Stimulated activated CD4-positive, alpha-beta T cell treated with anti-CD3 and anti-CD28 coated beads, Interleukin-4, amount 100 ng/mL, for 24 hours (primary cell): ENCODE results near the gene WDR6.

Experiments used
- DNase-seq: peaks from one replicate; pipeline ENCODE4 v3.0.0-alpha.2; 2020

Gene WDR6

DNA sequence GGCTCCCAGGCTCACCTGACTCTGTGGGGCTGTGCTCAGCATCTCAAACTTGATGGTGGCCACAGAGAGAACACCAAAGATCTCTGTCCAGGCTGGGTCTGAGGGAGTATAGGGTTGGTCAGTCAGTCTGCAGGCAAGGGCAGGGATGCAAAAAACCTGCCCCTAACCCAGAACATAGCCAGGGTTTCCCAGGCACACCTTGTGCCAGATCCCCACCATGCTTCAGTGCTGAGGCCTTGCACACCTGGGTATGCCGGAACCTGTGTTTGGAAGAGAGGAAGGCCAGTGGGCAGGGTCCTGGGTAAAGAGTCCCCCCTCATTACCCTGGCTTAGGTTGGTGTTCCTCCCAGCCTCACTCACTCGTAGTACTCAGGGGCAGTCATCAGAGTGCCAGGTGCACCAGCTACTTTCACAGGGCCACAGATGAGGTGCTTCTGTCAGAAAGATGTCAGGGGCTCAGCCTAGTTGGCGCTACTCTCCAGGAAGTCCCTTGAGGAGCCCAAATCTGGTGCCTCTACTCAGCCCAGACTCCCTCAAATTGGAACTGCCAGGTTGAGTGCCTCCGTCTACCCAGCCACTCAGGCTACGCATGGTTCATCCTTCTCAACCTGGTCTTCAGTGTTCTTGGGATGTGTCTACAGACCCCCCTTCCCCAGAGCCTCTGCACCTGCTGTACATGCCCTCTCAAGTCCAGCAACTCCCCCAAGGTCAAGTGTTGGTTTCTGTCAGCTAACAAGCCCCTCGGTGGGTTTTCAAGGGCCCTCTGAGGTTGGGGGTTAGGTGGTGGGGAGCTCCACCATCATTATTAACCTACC is 9.4 kb downstream of the WDR6 start:
- DNase-seq: no peak

DNA sequence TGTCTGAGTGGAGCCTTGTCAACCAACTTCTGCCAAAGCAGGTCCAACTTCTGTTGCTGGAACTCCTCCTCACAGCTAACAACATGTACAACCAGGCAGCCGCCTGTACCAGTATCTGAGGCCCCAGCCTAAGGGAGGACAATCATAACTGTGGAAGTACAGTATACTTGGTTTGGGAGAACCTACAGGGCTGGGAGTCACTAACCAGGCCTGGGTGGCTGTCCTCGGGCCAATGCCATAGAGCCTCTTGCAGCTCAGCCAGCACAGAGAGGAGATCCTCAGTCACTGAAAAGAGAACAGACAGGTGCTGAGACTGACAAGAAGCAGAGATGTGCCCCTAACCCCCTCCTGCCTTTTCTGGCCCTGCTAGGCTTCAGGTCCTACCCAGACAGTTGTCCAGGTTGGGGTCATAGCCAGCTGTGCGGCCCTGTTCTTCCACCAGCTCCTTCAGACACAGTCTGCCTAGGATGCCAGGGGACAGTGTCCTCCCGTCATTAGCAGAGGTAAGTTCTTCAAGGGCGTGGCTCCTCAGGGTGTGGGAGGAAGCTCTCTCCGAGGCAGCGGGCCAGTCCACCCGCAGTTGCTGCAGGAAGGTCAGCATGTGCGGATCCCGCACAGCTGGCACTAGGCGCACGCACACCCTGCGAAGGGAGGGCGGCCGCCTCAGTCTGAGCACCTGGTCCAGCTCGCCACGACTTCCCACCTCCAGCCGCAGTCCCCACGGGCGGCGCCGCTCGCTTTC is 10.2 kb downstream of the WDR6 start:
- DNase-seq: no peak

DNA sequence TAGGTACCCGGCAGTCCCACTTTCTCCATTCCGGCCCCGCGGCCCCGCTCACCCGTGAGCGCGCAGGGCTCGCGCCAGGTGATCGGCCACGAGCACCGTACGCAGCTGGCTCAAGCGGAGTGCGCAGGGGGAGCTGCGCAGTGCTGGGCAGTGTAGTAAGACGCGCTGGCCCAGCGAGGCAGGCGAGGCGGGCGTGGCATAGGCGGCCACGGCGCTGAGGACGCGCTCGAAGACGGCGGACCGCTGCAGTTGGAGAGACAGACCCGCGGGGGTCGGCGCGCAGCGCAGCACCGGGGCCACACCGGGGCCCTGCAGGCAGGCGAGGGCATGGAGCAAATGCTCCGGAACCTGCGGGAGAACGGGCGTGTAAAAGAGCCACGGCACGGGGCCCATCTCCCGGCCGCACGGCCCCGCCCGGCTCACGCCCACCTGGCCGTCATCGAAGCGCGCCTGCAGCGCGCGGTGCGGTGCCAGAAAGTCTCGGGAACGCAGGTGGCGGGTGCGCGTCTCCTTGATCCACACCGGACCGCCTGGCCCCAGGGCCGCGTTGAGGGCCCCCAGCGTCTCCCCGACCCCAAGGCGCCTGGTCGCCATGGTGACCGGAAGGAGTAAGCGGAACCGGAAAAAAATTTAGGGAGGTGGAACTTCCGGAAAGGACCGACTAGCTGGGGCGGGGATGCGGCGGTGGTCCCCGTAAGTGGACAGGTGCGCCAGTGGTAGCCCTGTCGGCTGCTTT is 10.9 kb downstream of the WDR6 start, which contains the start of gene DALRD3:
TSS of gene DALRD3 (minus strand) at position 610 of the 736 bp plus-strand sequence. CDS start at position 594, 16 bp downstream.
- DNase-seq: peak; percentile 61

DNA sequence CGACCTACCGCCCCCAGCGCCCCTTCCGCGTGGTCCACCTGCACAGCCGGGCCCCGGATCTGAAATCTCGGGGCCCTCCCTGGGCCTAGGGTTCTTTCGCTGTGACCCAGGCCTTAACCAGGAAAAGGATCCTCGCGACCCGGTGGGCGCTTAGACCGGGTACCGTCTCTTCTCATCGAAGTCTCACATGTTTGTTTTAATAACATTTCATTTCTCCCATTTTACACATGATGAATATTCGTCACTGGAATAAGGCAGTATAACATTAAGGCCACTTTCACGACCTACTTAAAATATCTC is 11.5 kb downstream of the WDR6 start:
- DNase-seq: no peak

DNA sequence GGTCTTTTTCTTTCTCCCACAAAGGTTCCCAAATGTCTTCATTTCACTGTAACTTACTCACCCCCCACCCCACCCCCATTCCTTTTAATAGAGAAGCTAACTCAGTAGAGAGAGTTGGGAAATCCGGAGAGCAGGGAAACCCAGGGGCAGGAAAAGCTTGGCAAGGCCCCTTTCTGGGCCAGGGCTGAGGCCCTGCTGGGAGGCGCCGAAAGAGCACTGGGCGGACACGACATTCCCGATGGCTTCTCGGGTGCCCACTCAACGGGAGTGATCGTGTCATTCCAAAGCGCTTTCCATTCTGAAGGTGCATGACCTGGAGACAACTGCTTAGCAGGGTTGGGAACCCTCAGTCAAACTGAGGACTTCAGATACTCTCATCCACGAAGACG is 12.7 kb downstream of the WDR6 start:
- no peak for DNase-seq

DNA sequence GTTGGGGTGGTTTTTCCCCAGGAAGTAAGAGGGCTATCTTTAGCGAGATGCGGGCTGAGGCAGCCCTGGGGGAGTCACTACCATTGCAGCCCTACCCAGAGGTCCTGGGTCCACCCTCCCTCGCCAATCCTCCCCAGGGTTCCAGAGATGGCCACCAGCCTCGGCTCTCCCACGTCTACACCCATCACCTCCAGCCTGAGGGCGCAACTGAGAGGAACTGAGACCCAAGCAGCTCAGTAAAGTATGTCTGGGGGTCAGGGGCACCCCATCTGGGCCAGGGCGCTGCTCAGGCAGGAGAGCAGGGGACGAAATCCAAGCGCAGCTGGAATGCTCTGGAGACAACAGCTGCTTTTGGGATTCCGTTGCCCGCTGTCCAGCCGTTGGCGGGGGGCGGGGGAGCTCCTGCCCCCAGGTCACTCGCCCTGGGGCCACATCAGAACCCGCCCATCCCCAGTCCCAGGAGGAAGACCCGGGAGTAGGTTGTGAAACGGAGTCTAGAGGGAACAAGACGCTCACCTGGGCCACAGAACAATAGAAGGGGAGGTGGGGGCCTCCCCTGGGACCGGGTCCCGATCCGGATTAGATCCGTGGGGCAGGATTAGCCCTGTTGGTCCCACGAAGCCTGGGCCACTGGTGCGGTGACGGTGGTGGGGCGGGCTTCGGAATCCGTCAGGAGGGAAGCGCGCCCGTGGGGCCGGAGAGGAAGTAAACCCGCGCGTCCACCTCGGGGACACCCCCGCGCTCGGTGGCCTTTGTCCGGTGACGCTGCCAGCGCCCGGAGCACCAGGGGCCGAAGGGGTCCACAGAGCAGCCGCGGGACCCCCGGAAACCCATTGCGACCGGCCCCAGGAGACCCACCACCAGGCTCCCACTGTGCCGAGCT is 13.4 kb downstream of the WDR6 start:
- no peak for DNase-seq

DNA sequence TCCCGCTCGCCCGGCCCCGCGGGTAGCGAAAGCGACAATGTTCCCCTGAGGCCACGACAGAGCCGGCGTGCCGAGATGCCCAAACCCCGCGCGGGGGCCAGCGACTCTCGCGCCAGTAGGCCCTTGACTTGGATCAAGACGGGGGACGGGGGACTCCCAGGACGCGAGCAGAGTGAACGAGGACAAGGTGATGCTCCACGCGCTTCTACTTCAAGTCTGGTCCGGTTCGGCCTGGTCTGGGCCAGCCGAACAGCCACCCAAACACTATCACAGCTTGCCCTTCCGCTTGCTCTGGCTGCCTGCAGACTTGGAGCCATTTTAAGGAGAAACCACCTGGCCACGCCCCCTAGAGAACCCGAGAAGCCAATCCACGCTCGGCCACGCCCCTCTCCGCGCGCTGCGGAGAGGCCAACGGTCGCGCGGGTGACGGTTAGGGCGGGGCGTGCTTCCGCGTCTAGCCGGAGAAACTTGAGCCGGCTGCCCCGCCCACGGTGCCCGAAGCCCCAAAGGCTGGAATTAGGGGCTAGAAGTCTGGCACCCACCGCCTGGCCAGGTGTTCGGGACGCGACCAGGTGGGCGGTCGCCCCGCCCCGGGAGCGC is 14.1 kb downstream of the WDR6 start:
- peak; percentile 99 for DNase-seq

DNA sequence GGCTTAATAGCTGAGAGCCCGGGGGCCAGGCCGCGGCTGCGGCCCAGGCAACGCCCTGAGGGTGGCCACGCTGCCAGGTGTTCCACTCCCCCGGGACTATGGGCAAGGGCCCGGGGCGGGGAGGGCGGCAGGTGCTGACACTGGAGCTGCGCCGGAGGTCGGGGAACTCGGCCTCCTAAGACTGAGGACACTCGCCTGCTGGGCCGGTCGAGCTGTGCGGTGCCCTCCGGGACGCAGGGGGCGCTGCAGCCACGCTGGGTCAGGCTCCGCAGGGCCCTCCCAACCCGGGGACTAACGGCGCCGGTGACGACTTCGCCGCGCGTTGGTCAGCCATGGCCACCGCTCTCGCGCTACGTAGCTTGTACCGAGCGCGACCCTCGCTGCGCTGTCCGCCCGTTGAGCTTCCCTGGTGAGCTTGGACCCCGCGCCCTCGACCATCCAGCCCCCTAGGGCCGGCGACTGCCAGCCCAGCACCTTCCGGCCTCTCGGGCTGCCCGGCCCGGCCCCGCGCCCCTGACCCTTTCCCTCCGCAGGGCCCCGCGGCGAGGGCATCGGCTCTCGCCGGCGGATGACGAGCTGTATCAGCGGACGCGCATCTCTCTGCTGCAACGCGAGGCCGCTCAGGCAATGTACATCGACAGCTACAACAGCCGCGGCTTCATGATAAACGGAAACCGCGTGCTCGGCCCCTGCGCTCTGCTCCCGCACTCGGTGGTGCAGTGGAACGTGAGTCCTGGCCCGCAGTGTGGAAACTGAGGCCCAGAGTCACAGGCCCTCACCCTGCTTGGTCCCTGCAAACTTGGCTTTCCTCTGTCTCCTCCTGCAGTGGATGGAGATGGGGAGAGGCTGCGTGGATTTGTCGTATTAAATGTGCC is 14.9 kb downstream of the WDR6 start, which contains the start of gene NDUFAF3:
TSS of gene NDUFAF3 (plus strand) at position 309 of the 875 bp plus-strand sequence. CDS start at position 333, 24 bp downstream.
- DNase-seq: peak; percentile 94

DNA sequence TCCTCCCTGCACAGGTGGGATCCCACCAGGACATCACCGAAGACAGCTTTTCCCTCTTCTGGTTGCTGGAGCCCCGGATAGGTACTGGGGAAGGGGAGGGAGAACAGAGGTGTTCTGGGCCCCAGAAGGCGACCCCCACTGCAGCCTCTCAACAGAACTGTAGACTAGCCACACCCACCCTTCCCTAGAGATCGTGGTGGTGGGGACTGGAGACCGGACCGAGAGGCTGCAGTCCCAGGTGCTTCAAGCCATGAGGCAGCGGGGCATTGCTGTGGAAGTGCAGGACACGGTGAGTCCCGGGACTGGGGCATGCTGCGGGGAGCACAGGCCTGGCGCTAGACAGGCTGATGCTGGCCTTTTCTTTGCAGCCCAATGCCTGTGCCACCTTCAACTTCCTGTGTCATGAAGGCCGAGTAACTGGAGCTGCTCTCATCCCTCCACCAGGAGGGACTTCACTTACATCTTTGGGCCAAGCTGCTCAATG is 15.5 kb downstream of the WDR6 start:
- no peak for DNase-seq

DNA sequence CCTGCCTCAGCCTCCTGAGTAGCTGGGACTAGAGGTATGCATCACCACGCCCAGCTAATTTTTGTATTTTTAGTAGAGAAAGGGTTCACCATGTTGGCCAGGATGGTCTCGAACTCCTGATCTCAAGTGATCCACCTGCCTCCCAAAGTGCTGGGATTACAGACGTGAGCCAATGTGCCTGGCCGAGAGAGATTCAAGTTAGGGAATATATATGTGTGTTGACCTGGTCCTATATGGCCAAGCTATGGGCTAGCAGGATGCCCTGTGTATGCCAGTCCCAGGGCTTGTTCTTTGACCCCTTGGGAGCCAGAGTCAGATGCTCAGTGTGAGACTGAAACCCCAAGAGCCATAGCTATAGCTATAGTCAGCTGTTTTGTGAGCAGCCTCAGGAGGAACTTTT is 16.6 kb downstream of the WDR6 start:
- no peak for DNase-seq

DNA sequence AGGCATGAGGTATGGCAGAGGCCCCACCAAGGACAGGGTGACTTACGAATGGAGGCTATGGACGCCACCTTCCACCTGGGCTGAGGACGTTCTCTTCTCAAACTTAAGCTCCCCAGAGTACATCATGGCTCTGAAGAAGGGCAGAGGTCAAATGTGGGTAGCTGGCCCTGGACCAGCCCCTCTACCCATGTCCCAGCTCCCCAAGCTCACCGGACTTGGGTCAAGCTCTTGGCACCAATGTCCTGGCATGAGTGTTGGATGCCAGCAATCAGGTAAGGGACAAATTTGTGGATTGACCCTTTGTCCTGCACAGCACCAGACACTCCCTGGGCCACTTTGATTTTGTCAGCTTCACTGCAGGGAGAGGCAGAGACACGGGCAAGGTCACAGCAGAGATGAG is 17.3 kb downstream of the WDR6 start:
- no peak for DNase-seq

DNA sequence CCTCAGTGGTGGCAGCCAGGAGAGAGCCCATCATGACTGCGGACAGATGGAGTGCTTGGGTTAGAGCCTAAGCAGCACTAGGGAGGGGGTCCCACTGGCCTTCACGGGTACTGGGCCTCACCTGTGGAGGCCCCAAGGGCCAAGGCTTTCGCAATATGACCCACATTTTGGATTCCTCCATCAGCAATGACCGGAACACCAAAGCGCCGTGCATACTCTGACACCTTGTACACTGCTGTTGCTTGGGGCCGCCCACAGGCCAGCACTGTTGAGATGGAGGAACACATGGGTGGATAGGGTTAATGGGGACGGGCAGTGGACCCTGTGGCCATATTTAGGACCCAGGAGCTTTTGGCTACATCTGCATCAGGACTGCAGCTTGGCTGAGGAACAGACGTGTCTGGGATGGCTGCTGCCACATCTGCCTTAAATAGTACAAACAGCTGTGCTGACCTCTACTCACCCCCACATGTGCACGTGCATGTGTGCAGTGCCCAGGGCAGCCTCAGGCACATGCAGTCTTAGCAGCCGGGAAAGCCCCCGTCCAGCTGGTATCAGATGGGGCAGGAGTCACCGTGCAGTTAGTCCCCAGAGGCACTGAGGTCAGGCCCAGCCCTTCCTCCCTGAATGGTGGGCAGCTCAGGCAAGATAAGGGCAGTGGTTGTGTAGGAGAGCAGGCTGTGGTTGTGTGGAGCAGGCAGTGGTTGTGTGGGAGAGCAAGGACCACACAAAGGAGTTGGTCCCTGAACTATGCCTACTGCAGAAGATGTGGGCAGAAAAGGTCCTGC is 18.0 kb downstream of the WDR6 start:
- no peak for DNase-seq

DNA sequence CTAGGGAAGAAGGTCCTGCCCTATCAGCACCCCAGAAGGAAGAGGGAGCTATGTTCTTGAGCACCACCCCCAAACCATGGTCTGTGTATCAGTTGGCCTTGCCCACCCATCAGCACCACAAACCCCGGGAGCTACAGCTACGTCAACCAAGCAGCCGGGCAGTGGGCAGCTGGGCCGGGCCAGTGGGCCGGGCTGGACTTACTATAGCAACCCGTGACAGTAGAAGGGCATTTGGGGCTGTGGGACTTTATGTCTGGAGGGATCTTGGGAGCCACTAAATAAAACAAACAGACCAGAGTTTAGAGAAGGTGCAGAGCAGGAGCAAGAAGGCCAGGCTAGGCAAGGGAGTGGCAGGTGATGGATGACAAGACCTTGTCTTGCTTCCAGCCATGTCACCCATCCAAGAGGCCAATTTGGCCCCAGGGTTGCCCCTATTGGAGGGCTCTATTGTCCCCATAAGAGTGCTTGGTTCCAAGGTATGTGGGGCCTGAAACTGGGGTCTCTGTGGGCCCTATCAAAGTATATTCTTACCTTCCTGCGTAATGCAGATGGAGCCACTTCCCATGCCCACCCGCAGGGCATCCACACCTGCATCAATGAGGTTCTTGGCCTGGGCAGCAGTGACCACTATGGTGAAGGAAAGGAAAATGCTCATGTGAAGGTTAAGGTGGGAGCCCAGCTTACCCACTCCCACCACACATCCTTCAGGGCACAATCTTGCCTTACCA is 18.8 kb downstream of the WDR6 start:
- no peak for DNase-seq

DNA sequence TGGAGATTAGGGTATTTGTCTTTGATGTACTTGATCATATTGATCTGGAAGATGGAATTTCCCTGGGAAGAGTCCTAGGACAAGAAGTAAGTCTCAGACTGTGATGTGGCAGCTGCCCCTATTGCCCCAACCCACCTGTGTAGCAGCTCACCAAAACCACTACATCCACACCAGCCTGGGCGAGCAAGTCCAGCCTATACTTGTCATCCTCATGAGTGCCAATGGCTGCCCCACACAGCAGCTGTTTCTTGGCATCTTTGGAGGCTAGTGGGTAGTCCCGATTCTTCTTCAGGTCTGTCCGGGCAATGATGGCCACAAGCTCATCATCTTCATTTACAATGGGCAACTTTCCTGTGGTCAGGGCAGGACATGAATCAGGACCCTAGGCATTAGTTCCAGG is 19.3 kb downstream of the WDR6 start:
- DNase-seq: no peak

DNA sequence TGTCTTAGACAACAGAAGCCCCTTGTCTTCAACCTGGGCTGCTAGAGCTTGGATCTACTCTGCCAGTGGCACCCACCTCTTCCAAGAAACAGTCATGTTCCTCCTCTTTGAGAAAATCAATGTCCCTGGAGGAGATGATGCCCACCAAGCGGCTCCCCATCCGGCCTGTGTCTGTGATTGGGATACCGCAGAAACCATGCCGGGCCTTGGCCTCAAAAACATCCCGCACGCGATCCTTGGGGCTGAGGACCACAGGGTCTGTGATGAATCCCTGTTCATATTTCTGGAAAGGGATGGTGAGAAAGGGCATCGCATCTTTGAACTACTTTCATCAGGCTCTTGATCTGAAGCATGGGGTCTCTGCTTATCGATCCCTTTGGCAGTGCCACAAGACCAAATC is 20.4 kb downstream of the WDR6 start:
- no peak for DNase-seq

DNA sequence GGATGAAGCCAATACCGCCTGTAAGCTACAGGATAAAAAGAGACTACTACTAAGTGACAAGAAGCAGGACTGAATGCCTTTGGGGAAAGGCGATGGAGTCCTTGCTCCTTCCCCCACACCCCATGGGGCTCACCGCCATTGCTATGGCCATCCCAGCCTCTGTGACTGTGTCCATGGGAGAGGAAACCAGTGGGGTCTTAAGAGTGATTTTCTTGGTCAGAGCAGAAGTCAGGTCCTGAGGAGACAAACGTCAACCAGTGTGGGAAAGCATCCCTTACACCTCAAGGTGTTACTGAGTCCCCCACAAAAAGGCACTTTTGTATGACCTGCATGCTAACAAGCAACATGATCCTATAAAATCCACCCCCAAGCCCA is 21.1 kb downstream of the WDR6 start:
- no peak for DNase-seq

DNA sequence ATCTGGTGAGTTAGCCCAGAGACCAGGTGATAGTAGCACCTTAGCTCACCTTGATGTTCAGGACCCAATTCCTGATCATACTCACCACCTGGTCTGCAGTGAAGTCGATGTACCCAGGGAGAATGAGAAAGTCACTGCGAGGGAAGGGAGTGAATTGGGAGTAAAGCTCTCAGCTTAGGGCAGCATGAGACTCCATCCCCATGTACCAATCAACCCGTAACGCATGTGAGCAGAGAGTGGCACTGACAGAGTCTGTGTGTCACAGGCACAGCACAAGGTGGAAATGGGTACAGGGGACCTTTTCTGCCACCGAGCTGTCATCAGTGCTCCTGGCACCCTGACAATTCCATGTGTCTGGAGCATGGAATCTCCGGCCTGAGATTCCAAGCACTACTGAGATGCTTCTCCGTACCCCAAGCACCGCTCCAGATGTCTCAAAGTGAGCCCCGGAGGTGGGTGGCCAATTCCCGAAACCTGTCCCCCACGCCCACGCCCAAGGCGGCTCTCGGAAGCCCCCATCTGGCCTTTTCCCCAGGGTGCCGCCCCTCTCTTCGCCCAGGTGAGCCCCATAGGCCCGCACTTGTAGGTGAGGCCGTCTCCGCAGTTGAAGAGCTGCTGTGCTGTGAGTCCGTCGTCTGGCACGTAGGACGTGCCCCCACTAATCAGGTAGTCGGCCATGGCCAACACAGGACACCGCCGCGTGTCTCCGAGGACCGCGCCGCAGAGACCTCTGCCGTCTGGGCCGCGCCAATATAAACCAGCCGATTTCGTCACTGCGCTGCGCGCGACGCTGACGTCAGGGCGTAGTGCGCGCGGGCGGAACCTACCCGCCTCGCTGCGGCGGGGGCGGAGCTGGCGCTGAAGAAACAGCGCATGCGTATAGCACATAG is 21.7 kb downstream of the WDR6 start, which contains the start of gene IMPDH2:
TSS of gene IMPDH2 (minus strand) at position 726 of the 890 bp plus-strand sequence. CDS start at position 678, 48 bp downstream.
- DNase-seq: peak; percentile 94

DNA sequence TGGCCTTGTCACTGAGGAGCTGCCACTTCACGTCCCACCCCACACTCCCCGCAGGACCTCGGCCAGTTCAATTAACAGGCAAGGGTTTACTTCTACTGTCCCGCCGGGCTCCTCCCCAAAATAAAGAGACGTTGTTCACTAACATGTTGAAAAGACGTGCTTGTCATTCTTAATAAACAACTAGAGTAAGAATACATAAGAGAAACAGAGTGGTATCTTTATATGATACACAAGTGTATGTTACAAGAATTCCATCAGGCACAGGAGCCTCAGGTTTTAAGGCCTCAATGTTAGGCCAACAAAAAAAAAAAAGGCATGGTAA is 22.3 kb downstream of the WDR6 start:
- DNase-seq: no peak
